HL-60 (cell line): ENCODE results near the gene RNF6.

ENCODE experiments used
- CTCF ChIP-seq: IDR thresholded peaks from one replicate; pipeline ENCODE4 v1.5.1; 2011; ENCODE audit warnings: low read length, control low read depth, inconsistent platforms; ENCODE audit not compliant: insufficient read depth
- GABPA ChIP-seq: IDR thresholded peaks from 2 replicates; pipeline ENCODE4 v1.6.1; 2012; ENCODE audit warnings: low read depth
- POLR2AphosphoS5 ChIP-seq: IDR thresholded peaks from 2 replicates; pipeline ENCODE4 v1.6.1; 2012; ENCODE audit warnings: low read depth
- REST ChIP-seq: IDR thresholded peaks from 2 replicates; pipeline ENCODE4 v1.6.1; 2012; ENCODE audit warnings: low read depth; ENCODE audit not compliant: insufficient replicate concordance

DNA sequence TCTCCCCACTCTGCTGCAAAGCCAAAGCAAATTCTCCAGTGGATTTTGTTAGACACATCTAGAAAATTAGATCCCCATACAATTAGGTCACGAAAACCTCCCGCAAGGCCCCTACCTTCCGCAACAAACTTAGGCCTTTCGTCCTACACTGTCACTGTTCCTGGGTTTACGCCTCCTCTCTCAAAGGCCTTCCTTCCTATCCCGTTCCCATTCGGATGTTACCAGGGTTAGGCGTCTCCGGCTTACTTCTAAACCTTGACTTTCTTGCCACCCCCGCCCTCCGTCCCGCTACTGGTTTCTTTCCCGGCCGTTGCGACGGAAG, 754 bp downstream of the RNF6 start:
- TF ChIP-seq POLR2AphosphoS5 (no peak), CTCF (no peak), REST (no peak), GABPA (no peak)
